Measurements from ENCODE around the gene PRDM16. TPM values are rescaled to one million over a fixed set of nuclear protein-coding genes. Genes with fewer than 3 reads are reported as not detected.

PRDM16 gene
- total and polyA plus RNA-seq, 2 experiments from 2014 or later = 0.14 to 0.16 TPM

DNA sequence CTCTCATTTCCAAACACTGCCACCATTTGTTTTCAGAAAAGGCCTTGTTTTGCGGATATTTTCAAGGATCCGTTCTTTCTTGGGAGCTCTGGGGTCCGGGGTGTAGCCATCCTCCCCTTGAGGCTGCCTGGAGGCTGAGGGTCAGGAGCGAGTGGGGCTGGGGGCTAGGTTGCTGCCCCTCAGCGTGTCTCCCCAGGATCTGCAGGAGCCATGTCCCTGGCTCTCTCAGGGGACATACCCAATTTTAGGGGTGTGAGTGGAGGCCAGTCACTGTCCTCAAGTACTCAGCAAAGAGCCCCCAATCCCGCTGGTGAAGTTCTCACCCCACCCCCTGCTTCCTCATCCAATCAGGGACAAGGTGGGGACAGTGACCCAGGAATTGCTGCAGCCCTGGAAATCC is 15.0 kb upstream of the PRDM16 start (continued):
- TF ChIP-seq, protein P1, sequence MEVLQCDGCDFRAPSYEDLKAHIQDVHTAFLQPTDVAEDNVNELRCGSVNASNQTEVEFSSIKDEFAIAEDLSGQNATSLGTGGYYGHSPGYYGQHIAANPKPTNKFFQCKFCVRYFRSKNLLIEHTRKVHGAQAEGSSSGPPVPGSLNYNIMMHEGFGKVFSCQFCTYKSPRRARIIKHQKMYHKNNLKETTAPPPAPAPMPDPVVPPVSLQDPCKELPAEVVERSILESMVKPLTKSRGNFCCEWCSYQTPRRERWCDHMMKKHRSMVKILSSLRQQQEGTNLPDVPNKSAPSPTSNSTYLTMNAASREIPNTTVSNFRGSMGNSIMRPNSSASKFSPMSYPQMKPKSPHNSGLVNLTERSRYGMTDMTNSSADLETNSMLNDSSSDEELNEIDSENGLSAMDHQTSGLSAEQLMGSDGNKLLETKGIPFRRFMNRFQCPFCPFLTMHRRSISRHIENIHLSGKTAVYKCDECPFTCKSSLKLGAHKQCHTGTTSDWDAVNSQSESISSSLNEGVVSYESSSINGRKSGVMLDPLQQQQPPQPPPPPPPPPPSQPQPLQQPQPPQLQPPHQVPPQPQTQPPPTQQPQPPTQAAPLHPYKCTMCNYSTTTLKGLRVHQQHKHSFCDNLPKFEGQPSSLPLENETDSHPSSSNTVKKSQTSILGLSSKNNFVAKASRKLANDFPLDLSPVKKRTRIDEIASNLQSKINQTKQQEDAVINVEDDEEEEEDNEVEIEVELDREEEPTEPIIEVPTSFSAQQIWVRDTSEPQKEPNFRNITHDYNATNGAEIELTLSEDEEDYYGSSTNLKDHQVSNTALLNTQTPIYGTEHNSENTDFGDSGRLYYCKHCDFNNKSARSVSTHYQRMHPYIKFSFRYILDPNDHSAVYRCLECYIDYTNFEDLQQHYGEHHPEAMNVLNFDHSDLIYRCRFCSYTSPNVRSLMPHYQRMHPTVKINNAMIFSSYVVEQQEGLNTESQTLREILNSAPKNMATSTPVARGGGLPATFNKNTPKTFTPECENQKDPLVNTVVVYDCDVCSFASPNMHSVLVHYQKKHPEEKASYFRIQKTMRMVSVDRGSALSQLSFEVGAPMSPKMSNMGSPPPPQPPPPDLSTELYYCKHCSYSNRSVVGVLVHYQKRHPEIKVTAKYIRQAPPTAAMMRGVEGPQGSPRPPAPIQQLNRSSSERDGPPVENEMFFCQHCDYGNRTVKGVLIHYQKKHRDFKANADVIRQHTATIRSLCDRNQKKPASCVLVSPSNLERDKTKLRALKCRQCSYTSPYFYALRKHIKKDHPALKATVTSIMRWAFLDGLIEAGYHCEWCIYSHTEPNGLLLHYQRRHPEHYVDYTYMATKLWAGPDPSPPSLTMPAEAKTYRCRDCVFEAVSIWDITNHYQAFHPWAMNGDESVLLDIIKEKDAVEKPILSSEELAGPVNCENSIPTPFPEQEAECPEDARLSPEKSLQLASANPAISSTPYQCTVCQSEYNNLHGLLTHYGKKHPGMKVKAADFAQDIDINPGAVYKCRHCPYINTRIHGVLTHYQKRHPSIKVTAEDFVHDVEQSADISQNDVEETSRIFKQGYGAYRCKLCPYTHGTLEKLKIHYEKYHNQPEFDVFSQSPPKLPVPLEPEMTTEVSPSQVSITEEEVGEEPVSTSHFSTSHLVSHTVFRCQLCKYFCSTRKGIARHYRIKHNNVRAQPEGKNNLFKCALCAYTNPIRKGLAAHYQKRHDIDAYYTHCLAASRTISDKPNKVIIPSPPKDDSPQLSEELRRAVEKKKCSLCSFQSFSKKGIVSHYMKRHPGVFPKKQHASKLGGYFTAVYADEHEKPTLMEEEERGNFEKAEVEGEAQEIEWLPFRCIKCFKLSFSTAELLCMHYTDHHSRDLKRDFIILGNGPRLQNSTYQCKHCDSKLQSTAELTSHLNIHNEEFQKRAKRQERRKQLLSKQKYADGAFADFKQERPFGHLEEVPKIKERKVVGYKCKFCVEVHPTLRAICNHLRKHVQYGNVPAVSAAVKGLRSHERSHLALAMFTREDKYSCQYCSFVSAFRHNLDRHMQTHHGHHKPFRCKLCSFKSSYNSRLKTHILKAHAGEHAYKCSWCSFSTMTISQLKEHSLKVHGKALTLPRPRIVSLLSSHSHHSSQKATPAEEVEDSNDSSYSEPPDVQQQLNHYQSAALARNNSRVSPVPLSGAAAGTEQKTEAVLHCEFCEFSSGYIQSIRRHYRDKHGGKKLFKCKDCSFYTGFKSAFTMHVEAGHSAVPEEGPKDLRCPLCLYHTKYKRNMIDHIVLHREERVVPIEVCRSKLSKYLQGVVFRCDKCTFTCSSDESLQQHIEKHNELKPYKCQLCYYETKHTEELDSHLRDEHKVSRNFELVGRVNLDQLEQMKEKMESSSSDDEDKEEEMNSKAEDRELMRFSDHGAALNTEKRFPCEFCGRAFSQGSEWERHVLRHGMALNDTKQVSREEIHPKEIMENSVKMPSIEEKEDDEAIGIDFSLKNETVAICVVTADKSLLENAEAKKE (CRISPR knock-in tag; IDR thresholded peaks at IDR 0.05) = no peak
- no peak for TF ChIP-seq EZH2phosphoT487 (IDR thresholded peaks at IDR 0.05; ENCODE audit: unreplicated experiment)
- TF ChIP-seq, protein P2, sequence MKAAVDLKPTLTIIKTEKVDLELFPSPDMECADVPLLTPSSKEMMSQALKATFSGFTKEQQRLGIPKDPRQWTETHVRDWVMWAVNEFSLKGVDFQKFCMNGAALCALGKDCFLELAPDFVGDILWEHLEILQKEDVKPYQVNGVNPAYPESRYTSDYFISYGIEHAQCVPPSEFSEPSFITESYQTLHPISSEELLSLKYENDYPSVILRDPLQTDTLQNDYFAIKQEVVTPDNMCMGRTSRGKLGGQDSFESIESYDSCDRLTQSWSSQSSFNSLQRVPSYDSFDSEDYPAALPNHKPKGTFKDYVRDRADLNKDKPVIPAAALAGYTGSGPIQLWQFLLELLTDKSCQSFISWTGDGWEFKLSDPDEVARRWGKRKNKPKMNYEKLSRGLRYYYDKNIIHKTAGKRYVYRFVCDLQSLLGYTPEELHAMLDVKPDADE (IDR thresholded peaks at IDR 0.05) = no peak

DNA sequence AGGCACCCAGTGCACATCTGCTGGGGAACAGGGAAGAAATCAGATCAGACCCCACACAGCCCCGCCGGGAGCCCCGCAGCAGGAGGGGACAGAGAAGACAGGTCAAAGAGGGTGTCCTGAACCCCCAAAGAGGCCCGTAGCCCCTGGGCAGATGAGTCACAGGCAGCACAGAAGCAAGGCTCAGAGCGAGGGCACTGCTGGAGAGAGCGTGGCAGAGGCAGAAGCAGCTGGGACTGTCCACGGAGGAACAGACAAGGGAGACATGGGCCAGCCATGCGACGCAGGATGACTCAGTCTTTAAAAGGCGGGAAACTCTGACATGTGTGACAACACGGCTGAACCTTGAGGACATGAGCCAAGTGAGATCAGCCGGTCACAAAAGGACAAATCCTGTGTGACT is 14.5 kb upstream of the PRDM16 start:
- Histone ChIP-seq H4K20me1 (replicated peaks; ENCODE audit: insufficient read depth) (no peaks in the 10 kb centered on the region; the same call in 1 of the 2 replicates), H3F3A (replicated peaks; ENCODE audit: low read depth) (no peaks in the 10 kb centered on the region), H2AFZ (no peak overlapping the region), H3K4me1 (ENCODE audit: insufficient read depth) (no peaks in the 10 kb centered on the region), H3K4me3 (no peak overlapping the region), H3K27me3 (ENCODE audit: insufficient read depth) (peaks cover 10% of the 10 kb centered on the region; the same call in 1 of the 2 replicates), H3K9me2 (ENCODE audit: insufficient read depth) (no peaks in the 10 kb centered on the region), H3K27ac (ENCODE audit: low read depth) (no peak overlapping the region), H3K4me2 (no peak overlapping the region), H3K79me2 (replicated peaks; ENCODE audit: insufficient read depth) (no peaks in the 10 kb centered on the region), H3K36me3 (ENCODE audit: insufficient read depth) (no peaks in the 10 kb centered on the region)
- DNase-seq (ENCODE audit: low spot score) (no peak), ATAC-seq (no peak)
- peaks cover 17% of the 10 kb centered on the region for H3K27me3 Mint-ChIP-seq (ENCODE audit: insufficient read depth, low read depth, poor library complexity)
- H3K27ac Mint-ChIP-seq = no peak overlapping the region
- H3K36me3 Mint-ChIP-seq (ENCODE audit: low read depth) = no peaks in the 10 kb centered on the region; the same call in 2 of the 3 replicates
- H3K9me3 Mint-ChIP-seq = peaks cover 5% of the 10 kb centered on the region
- H3K4me1 Mint-ChIP-seq = no peaks in the 10 kb centered on the region
- no peak overlapping the region for H3K4me3 Mint-ChIP-seq
- TF ChIP-seq ZNF331 (CRISPR knock-in tag; IDR thresholded peaks at IDR 0.05; ENCODE audit: low read depth) (no peak), JUNB (IDR thresholded peaks at IDR 0.05; ENCODE audit: unreplicated experiment) (no peak), CREB1 (CRISPR knock-in tag; IDR thresholded peaks at IDR 0.05; ENCODE audit: low read depth) (no peak), NANOG (IDR thresholded peaks at IDR 0.05; ENCODE audit: borderline replicate concordance) (no peak)
- TF ChIP-seq, protein P1 (CRISPR knock-in tag; IDR thresholded peaks at IDR 0.05) = no peak
- TF ChIP-seq, protein P2 (IDR thresholded peaks at IDR 0.05) = no peak

Data from GM23338 (cell line).